ENCODE data around the gene SENP6.

GRCh38 chr6:75626561-75626960 lies 24.9 kb downstream of the SENP6 start:
- TF ChIP-seq RARB (CRISPR knock-in tag; IDR thresholded peaks at IDR 0.05) (no peak), ZNF565 (CRISPR knock-in tag; conservative IDR thresholded peaks at IDR 0.05; ENCODE audit: low read depth) (no peak), SNAI2 (CRISPR knock-in tag; IDR thresholded peaks at IDR 0.05) (no peak), GLIS3 (CRISPR knock-in tag; IDR thresholded peaks at IDR 0.05) (no peak), TOX (CRISPR knock-in tag; IDR thresholded peaks at IDR 0.05; ENCODE audit: borderline replicate concordance) (no peak), ARNTL (CRISPR knock-in tag; IDR thresholded peaks at IDR 0.05; ENCODE audit: borderline replicate concordance, low read depth) (no peak), ZNF70 (CRISPR knock-in tag; IDR thresholded peaks at IDR 0.05) (no peak), ZFP3 (CRISPR knock-in tag; IDR thresholded peaks at IDR 0.05) (no peak), ZFP30 (CRISPR knock-in tag; IDR thresholded peaks at IDR 0.05) (no peak), CSDC2 (CRISPR knock-in tag; IDR thresholded peaks at IDR 0.05) (no peak)
- TF ChIP-seq, protein P1, sequence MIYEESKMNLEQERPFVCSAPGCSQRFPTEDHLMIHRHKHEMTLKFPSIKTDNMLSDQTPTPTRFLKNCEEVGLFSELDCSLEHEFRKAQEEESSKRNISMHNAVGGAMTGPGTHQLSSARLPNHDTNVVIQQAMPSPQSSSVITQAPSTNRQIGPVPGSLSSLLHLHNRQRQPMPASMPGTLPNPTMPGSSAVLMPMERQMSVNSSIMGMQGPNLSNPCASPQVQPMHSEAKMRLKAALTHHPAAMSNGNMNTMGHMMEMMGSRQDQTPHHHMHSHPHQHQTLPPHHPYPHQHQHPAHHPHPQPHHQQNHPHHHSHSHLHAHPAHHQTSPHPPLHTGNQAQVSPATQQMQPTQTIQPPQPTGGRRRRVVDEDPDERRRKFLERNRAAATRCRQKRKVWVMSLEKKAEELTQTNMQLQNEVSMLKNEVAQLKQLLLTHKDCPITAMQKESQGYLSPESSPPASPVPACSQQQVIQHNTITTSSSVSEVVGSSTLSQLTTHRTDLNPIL (CRISPR knock-in tag; IDR thresholded peaks at IDR 0.05; ENCODE audit: low read depth), result no peak
- TF ChIP-seq, protein P2, sequence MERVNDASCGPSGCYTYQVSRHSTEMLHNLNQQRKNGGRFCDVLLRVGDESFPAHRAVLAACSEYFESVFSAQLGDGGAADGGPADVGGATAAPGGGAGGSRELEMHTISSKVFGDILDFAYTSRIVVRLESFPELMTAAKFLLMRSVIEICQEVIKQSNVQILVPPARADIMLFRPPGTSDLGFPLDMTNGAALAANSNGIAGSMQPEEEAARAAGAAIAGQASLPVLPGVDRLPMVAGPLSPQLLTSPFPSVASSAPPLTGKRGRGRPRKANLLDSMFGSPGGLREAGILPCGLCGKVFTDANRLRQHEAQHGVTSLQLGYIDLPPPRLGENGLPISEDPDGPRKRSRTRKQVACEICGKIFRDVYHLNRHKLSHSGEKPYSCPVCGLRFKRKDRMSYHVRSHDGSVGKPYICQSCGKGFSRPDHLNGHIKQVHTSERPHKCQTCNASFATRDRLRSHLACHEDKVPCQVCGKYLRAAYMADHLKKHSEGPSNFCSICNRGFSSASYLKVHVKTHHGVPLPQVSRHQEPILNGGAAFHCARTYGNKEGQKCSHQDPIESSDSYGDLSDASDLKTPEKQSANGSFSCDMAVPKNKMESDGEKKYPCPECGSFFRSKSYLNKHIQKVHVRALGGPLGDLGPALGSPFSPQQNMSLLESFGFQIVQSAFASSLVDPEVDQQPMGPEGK (CRISPR knock-in tag; IDR thresholded peaks at IDR 0.05; ENCODE audit: borderline replicate concordance), result no peak
